Stimulated activated CD4-positive, alpha-beta T cell treated with anti-CD3 and anti-CD28 coated beads, TNF-alpha, amount 100 ng/mL, for 48 hours (primary cell): ENCODE data around the gene RGPD6.
"Not testable (repeated sequence)": the region's sequence is repeated elsewhere in the genome, so short reads cannot be mapped to it uniquely, and the experiment has no call there.

Source experiments
- DNase-seq, 3 donors: peaks; one replicate each; pipeline ENCODE4 v3.0.0-alpha.2; 2020; ENCODE audit warnings: low read depth in 3 of 3

Gene RGPD6

GRCh38 chr2:110481200-110481599, 95.8 kb downstream of the RGPD6 start:
- not testable (repeated sequence) for DNase-seq

- DNase-seq = not testable (repeated sequence)
These were observed 96.9 kb downstream of the RGPD6 start for GRCh38 chr2:110480084-110480483.

- DNase-seq = not testable (repeated sequence)
These were observed 99.7 kb downstream of the RGPD6 start for GRCh38 chr2:110477370-110477769.

GRCh38 chr2:110476952-110477351, 100.1 kb downstream of the RGPD6 start:
- DNase-seq = not testable (repeated sequence)

- not testable (repeated sequence) for DNase-seq
These were observed 101.2 kb downstream of the RGPD6 start for GRCh38 chr2:110475627-110476359.

GRCh38 chr2:110474898-110475297, 102.1 kb downstream of the RGPD6 start:
- not testable (repeated sequence) for DNase-seq

- DNase-seq = not testable (repeated sequence)
These were observed 104.0 kb downstream of the RGPD6 start for GRCh38 chr2:110473059-110473358.

GRCh38 chr2:110472171-110473058, 104.6 kb downstream of the RGPD6 start, which contains the start of gene LIMS4:
Gene LIMS4 (minus strand): TSS chr2:110472816. CDS start chr2:110472778, 38 bp downstream.
- DNase-seq = not testable (repeated sequence)

- not testable (repeated sequence) for DNase-seq
These were observed 108.1 kb downstream of the RGPD6 start for GRCh38 chr2:110468921-110469320.

- not testable (repeated sequence) for DNase-seq
These were observed 111.7 kb downstream of the RGPD6 start for GRCh38 chr2:110465312-110465711.
